NB4 (cell line): ENCODE measurements around the gene CUL9.

Experiments
- DNase-seq: peaks from one replicate; pipeline ENCODE4 v3.0.0; 2010; ENCODE audit warnings: low read depth
- H3K4me3 ChIP-seq: one replicate; pipeline ENCODE4 v1.5.1; 2011; ENCODE audit warnings: mild to moderate bottlenecking, low read depth, low read length, moderate library complexity
- MAX ChIP-seq: IDR thresholded peaks from 2 replicates; pipeline ENCODE4 v1.6.1; 2011; ENCODE audit warnings: low read depth, low read length
- MYC ChIP-seq: IDR thresholded peaks from 2 replicates; pipeline ENCODE4 v1.6.1; 2011; ENCODE audit warnings: low read depth, low read length
- POLR2A ChIP-seq: IDR thresholded peaks from 2 replicates; pipeline ENCODE4 v1.6.1; 2011; ENCODE audit warnings: mild to moderate bottlenecking; ENCODE audit not compliant: insufficient read length; ENCODE audit errors: extremely low read depth
- TF ChIP-seq, protein P1 (sequence below): IDR thresholded peaks from one replicate; pipeline ENCODE4 v1.5.1; 2012; ENCODE audit warnings: low read depth, low read length

Gene CUL9

DNA sequence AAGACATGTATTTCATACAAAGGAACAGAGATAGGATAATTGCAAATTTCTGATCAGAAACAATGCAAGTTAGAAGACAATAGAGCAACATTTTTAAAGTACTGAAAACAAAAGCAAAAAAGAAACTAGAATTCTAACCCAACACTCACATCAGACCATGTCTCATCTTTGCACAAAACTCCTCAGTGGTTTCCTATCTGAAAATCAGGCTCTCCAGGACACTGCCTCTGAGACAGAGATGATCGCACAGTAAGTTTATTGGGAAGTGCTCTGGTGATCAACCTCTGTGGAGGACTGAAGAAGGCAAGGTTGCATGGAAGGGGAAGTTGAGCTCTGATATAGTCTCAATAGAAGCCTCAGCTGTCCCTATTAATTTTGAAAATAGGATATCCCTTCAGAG lies 59.0 kb downstream of the CUL9 start:
- TF ChIP-seq, protein P1, sequence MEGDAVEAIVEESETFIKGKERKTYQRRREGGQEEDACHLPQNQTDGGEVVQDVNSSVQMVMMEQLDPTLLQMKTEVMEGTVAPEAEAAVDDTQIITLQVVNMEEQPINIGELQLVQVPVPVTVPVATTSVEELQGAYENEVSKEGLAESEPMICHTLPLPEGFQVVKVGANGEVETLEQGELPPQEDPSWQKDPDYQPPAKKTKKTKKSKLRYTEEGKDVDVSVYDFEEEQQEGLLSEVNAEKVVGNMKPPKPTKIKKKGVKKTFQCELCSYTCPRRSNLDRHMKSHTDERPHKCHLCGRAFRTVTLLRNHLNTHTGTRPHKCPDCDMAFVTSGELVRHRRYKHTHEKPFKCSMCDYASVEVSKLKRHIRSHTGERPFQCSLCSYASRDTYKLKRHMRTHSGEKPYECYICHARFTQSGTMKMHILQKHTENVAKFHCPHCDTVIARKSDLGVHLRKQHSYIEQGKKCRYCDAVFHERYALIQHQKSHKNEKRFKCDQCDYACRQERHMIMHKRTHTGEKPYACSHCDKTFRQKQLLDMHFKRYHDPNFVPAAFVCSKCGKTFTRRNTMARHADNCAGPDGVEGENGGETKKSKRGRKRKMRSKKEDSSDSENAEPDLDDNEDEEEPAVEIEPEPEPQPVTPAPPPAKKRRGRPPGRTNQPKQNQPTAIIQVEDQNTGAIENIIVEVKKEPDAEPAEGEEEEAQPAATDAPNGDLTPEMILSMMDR, result no peak
- TF ChIP-seq POLR2A, result no peak
- TF ChIP-seq MYC, result no peak
- TF ChIP-seq MAX, result no peak
- H3K4me3 ChIP-seq, result no peak overlapping the region
- no peak for DNase-seq

- no peak overlapping the region for H3K4me3 ChIP-seq
- no peak for DNase-seq
- TF ChIP-seq, protein P1, result no peak
- TF ChIP-seq MYC, result no peak
Observed at GRCh38 chr6:43241446-43241845, 59.5 kb downstream of the CUL9 start.

- no peak within 1 kb of the TSS for H3K4me3 ChIP-seq
- TF ChIP-seq, protein P1, result no peak
- TF ChIP-seq POLR2A (no peak), MAX (no peak), MYC (no peak)
- DNase-seq, result no peak
Observed at GRCh38 chr6:43242908-43243663, 61.1 kb downstream of the CUL9 start, which contains the start of gene TTBK1. Gene TTBK1, plus strand, starts transcription at chr6:43243481. Its CDS starts 3,180 bp downstream, at chr6:43246661.

DNA sequence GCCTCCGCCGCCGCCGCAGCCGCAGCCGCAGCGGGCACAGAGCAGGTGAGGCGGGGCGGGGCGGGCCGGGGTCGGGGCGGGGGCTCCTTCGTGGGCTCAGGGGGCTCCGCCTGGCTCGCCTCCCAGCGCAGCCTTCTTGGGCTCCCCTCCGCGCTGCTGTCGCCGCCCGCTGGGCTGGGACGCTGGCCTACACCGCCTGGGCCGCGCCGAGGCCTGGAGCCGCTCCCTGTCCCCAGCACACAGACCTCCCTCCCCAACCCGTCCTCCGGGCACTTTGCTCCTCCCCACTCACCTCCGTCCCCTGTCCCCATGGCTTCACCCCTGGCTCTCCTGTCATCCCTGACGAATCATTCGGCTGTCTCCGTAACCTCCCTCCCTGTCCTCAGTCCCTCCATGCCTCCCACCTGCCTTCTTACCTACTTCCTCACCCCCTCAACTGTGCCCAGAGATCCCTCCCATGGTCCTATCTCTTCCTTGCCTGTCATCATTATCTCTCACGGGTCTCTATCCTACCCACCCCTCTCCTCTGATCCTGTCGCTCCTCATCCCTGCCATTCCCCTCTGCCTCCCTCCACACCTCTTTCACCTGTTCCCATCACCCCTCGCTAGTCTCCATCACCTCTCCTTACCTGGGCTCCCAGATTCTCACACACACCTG lies 61.8 kb downstream of the CUL9 start:
- H3K4me3 ChIP-seq, result no peak overlapping the region
- DNase-seq, result no peak
- TF ChIP-seq, protein P1, result no peak
- TF ChIP-seq POLR2A (no peak), MYC (no peak), MAX (no peak)

DNA sequence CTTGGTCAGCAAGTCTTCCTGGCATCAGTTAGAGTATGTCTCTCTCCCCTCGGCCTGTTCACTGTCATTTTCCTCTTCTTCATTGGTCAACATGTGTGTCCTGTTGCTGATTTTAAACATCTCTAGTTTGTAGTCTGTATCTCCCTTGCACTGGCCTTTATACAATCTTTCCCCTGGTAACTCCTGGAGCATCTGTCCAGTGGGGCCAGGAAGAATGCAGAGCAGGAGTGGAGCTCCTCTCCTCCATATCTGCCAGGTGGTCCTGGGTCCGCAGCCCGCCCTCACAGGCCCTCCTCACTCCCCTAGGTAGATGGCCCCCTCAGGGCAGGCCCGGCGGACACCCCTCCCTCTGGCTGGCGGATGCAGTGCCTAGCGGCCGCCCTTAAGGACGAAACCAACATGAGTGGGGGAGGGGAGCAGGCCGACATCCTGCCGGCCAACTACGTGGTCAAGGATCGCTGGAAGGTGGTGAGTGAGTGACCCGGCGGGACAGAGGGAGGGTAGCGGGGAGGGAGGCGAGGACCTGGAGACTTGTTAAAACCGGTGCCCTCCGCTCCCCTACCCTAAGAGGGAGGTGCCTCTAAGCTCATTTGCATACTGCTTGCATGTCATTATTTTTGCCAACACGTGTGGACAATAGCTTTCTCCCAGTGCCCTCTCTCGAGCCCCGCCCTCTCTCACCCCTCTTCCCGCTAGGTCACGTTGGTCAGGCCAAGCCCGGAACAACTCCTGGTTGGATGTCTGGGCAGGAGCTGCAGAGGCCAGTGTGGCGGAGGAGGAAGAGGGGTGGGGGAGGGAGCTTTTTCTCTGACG lies 64.5 kb downstream of the CUL9 start:
- no peak for DNase-seq
- no peak overlapping the region for H3K4me3 ChIP-seq
- no peak for TF ChIP-seq POLR2A
- TF ChIP-seq MAX, result no peak
- TF ChIP-seq MYC, result no peak
- TF ChIP-seq, protein P1, result no peak
